Activated T-helper 1 cell treated with anti-CD3 and anti-CD28 coated beads, Interleukin-2, amount 50 U/mL, for 16 hours (primary cell): ENCODE measurements around the gene ARFRP1.
"Not testable (repeated sequence)": the region's sequence is repeated elsewhere in the genome, so short reads cannot be mapped to it uniquely, and the experiment has no call there.

Source experiments
- DNase-seq, 2 donors: peaks; one replicate each; pipeline ENCODE4 v3.0.0-alpha.2; 2020; ENCODE audit warnings: low read depth in 1 of 2, low spot score in 1 of 2

Gene ARFRP1

GRCh38 chr20:63678667-63679465, 28.9 kb downstream of the ARFRP1 start:
- no peak for DNase-seq

- DNase-seq, result no peak
Observed at GRCh38 chr20:63678071-63678470, 29.7 kb downstream of the ARFRP1 start.

- DNase-seq, result no peak
Observed at GRCh38 chr20:63675681-63676368, 32.0 kb downstream of the ARFRP1 start.

- no peak for DNase-seq
Observed at GRCh38 chr20:63673951-63674350, 33.8 kb downstream of the ARFRP1 start.

- no peak for DNase-seq
Observed at GRCh38 chr20:63672666-63673065, 35.1 kb downstream of the ARFRP1 start.

- not testable (repeated sequence) for DNase-seq
Observed at GRCh38 chr20:63671695-63672094, 36.1 kb downstream of the ARFRP1 start.

- DNase-seq, result no peak
Observed at GRCh38 chr20:63668351-63668750, 39.4 kb downstream of the ARFRP1 start.

GRCh38 chr20:63667858-63668257, 39.9 kb downstream of the ARFRP1 start:
- no peak for DNase-seq

GRCh38 chr20:63665708-63666107, 42.1 kb downstream of the ARFRP1 start:
- DNase-seq, result no peak

GRCh38 chr20:63664861-63665594, 42.7 kb downstream of the ARFRP1 start:
- DNase-seq, result no peak

GRCh38 chr20:63664143-63664851, 43.5 kb downstream of the ARFRP1 start:
- no peak for DNase-seq

GRCh38 chr20:63663332-63664066, 44.3 kb downstream of the ARFRP1 start:
- DNase-seq, result no peak

GRCh38 chr20:63662813-63663189, 45.0 kb downstream of the ARFRP1 start:
- DNase-seq, result no peak

- DNase-seq, result no peak
Observed at GRCh38 chr20:63661959-63662812, 45.6 kb downstream of the ARFRP1 start.

- DNase-seq, result no peak
Observed at GRCh38 chr20:63661108-63661507, 46.7 kb downstream of the ARFRP1 start.

- no peak for DNase-seq
Observed at GRCh38 chr20:63660622-63661021, 47.2 kb downstream of the ARFRP1 start.

GRCh38 chr20:63660174-63660573, 47.6 kb downstream of the ARFRP1 start:
- not testable (repeated sequence) for DNase-seq

- no peak for DNase-seq
Observed at GRCh38 chr20:63659370-63659769, 48.4 kb downstream of the ARFRP1 start.

GRCh38 chr20:63658749-63659187, 49.0 kb downstream of the ARFRP1 start:
- DNase-seq, result no peak
